Measurements from ENCODE around the gene UBE2N. TPM values are rescaled to one million over a fixed set of nuclear protein-coding genes. Genes with fewer than 3 reads are reported as not detected.

The UBE2N gene
- total RNA-seq, 2 donors from 2014 or later: 106 to 137 TPM

- H3K9me3 ChIP-seq: no peaks in the 10 kb centered on the region
- TF ChIP-seq, protein P1, sequence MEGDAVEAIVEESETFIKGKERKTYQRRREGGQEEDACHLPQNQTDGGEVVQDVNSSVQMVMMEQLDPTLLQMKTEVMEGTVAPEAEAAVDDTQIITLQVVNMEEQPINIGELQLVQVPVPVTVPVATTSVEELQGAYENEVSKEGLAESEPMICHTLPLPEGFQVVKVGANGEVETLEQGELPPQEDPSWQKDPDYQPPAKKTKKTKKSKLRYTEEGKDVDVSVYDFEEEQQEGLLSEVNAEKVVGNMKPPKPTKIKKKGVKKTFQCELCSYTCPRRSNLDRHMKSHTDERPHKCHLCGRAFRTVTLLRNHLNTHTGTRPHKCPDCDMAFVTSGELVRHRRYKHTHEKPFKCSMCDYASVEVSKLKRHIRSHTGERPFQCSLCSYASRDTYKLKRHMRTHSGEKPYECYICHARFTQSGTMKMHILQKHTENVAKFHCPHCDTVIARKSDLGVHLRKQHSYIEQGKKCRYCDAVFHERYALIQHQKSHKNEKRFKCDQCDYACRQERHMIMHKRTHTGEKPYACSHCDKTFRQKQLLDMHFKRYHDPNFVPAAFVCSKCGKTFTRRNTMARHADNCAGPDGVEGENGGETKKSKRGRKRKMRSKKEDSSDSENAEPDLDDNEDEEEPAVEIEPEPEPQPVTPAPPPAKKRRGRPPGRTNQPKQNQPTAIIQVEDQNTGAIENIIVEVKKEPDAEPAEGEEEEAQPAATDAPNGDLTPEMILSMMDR (IDR thresholded peaks at IDR 0.05): no peak
- no peak overlapping the region for H3K9ac ChIP-seq (ENCODE audit: low read depth in 2 of 2, low read length in 2 of 2)
- H3K4me1 ChIP-seq: no peaks in the 10 kb centered on the region
- no peak for DNase-seq
- no peak overlapping the region for H3K4me3 ChIP-seq
- H3K27ac ChIP-seq: no peak overlapping the region
- intact Hi-C loops (cut with DNase I): no loop called here
- no peaks in the 10 kb centered on the region for H3K27me3 ChIP-seq
- H3K36me3 ChIP-seq: no peaks in the 10 kb centered on the region
Measured at GRCh38 chr12:93451423-93452158, 9.8 kb upstream of the UBE2N start.

- intact Hi-C loops (cut with DNase I): no loop called here
- H3K36me3 ChIP-seq: no peaks in the 10 kb centered on the region
- no peaks in the 10 kb centered on the region for H3K27me3 ChIP-seq
- H3K4me1 ChIP-seq: no peaks in the 10 kb centered on the region
- H3K27ac ChIP-seq: no peak overlapping the region
- H3K9ac ChIP-seq (ENCODE audit: low read depth in 2 of 2, low read length in 2 of 2): no peak overlapping the region
- no peaks in the 10 kb centered on the region for H3K9me3 ChIP-seq
- TF ChIP-seq, protein P1 (IDR thresholded peaks at IDR 0.05): no peak
- H3K4me3 ChIP-seq: no peak overlapping the region
- DNase-seq: no peak
Measured at GRCh38 chr12:93449277-93449676, 7.5 kb upstream of the UBE2N start.

- intact Hi-C loops (cut with DNase I): no loop called here
- H3K36me3 ChIP-seq: no peaks in the 10 kb centered on the region
- DNase-seq: peak; percentile 40
Measured at GRCh38 chr12:93448796-93449195, 7.0 kb upstream of the UBE2N start.

GRCh38 chr12:93447555-93448290 lies 6.0 kb upstream of the UBE2N start:
- intact Hi-C loops (cut with DNase I): no loop called here
- TF ChIP-seq, protein P1 (IDR thresholded peaks at IDR 0.05): no peak
- no peaks in the 10 kb centered on the region for H3K9me3 ChIP-seq
- H3K36me3 ChIP-seq: no peaks in the 10 kb centered on the region
- H3K27ac ChIP-seq: no peak overlapping the region
- H3K9ac ChIP-seq (ENCODE audit: low read depth in 2 of 2, low read length in 2 of 2): no peak overlapping the region
- no peaks in the 10 kb centered on the region for H3K27me3 ChIP-seq
- no peak overlapping the region for H3K4me3 ChIP-seq
- DNase-seq: no peak
- H3K4me1 ChIP-seq: peaks cover 3% of the 10 kb centered on the region

More at GRCh38 chr12:93448796-93449195, 7.0 kb upstream of the UBE2N start:
- no peak overlapping the region for H3K27ac ChIP-seq
- TF ChIP-seq, protein P1 (IDR thresholded peaks at IDR 0.05): no peak
- H3K4me3 ChIP-seq: no peak overlapping the region
- no peaks in the 10 kb centered on the region for H3K27me3 ChIP-seq
- no peaks in the 10 kb centered on the region for H3K4me1 ChIP-seq
- no peak overlapping the region for H3K9ac ChIP-seq (ENCODE audit: low read depth in 2 of 2, low read length in 2 of 2)
- H3K9me3 ChIP-seq: no peaks in the 10 kb centered on the region

- no peaks in the 10 kb centered on the region for H3K27me3 ChIP-seq
- H3K9ac ChIP-seq (ENCODE audit: low read depth in 2 of 2, low read length in 2 of 2): no peak overlapping the region
- H3K4me3 ChIP-seq: no peak overlapping the region
- intact Hi-C loops (cut with DNase I): no loop called here
- DNase-seq: no peak
- H3K4me1 ChIP-seq: peaks cover 14% of the 10 kb centered on the region
- H3K9me3 ChIP-seq: no peaks in the 10 kb centered on the region
- no peaks in the 10 kb centered on the region for H3K36me3 ChIP-seq
- TF ChIP-seq, protein P1 (IDR thresholded peaks at IDR 0.05): no peak
- H3K27ac ChIP-seq: no peak overlapping the region
Measured at GRCh38 chr12:93443576-93443975, 1.8 kb upstream of the UBE2N start.

Data from colonic mucosa (tissue), 4 donors.